GM18526 (cell line): ENCODE results near the gene PLA2G4F.

Experiments
- POLR2A ChIP-seq: IDR thresholded peaks from 3 replicates; pipeline ENCODE4 v1.6.1; 2011; ENCODE audit not compliant: insufficient read length; ENCODE audit errors: extremely low read depth

The PLA2G4F gene

DNA sequence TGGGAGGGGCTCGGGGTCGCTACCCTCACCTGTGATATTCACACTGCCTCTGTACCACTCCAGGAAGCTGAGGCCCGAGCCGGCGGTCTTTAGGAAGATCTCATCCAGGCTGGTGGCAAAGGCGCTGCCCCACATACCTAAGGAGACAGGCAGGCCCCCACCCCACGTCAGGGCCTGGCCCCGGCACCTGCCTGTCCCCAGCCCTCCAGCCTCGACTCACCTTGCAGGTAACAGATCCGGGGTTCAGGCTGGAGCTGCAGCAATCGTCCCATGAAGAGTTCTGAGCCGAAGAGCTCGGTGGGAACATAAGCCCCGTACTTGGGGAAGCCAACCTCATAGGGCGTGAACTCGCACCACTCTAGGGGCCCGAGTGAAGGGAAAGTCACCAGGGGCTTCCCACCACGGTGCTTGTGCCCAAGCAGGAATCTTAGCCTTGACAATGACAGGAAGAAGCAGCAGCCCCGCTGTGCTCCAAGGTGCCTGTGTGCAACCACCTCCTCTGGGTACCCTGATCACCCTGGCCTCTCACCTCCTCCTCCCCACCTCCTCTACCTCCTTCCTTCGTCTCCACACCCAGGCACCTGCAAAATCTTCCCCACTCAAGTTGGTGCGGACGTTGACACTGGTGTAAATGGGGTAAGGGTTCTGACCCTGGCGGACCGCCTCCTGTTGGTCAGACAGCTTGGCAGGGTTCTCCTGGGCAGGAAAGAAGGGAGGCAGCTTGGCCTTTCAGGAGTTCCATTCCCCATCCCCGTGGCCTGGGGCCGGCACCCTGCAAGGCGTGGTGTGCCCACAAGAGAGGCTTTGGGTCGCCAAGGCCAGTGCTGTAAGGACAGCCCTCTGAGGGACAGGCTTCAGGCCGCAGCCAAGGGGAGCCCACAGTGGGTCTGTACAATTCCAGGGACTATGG lies 10.6 kb downstream of the PLA2G4F start:
- no peak for TF ChIP-seq POLR2A

DNA sequence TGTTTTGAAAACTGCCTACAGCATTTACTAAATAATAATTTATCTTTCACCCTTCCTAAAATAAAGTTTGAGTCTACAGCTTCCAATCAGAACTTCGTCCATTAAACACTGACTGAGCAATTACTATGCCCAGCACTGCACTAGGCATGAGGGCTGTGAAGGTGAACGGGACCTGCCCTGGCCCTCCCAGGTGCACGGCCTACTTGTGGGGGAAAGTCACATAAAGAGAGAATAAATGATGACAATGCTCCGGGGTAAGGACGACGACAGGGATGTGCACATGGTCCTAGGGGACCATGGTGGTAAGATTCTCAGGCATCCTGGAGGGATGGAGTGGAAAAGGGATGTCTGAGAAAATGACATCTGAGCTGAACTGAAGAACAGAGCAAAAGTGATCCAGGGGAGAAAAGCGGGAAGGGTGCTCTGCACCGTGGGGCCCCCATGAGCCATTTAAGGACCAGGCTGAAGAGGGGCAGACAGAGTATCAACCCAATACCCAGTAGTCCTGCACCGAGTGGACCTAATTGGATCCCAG lies 11.5 kb downstream of the PLA2G4F start:
- no peak for TF ChIP-seq POLR2A

DNA sequence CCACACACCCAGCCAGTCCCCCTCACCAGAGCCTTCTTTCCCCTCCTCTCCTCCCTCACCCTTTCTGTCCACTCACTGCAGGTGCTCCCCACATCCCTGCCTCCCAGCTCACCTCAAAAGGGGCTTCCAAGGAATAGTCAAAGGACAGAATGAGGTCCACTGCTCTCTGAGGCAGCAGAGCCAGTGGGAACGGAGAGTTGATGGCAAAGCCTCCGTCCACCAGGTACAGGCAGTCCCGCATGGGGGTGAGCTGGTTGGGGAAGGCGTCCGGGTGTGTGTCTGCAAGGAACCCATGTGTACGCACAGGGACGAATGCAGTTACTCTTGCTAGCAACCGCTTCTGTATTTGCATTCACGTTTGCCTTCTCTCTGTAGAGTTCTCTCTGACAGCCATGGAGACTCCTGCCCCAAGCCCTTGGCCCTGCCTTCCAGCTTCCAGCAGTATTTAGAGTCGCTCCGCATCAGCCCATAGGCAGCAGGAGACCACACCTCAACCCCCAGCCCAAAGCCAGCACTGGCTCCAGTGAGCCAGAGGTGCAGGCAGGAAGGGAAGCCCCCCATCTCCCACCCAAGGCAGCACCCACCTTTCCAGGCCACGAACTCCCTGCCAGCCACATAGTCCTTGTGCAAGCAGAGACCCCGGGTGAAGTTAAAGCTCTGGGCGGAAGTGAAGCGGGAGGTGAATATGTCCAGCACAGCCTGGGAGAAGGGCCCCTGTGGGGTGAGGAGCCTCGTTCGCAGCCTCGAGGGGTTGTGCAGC lies 12.4 kb downstream of the PLA2G4F start:
- no peak for TF ChIP-seq POLR2A

DNA sequence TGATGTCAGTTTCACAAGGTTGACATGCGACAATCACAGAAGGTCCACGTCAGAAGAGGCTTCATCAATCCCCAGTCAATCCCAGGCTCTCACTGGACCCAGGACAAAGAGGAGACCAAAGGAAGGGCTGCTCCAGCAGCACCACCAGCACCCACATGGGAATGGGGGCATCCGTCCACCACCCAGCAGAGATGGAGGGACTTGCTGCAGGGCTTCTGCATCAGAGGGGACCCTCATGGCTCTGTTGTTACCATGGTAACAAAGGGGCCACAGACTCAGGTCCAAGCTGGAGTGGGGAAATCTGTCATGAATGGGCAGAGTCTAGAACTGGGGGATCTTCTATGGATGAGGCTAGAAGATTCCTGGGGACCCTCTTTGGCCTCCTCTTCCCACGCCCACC lies 13.1 kb downstream of the PLA2G4F start:
- no peak for TF ChIP-seq POLR2A

DNA sequence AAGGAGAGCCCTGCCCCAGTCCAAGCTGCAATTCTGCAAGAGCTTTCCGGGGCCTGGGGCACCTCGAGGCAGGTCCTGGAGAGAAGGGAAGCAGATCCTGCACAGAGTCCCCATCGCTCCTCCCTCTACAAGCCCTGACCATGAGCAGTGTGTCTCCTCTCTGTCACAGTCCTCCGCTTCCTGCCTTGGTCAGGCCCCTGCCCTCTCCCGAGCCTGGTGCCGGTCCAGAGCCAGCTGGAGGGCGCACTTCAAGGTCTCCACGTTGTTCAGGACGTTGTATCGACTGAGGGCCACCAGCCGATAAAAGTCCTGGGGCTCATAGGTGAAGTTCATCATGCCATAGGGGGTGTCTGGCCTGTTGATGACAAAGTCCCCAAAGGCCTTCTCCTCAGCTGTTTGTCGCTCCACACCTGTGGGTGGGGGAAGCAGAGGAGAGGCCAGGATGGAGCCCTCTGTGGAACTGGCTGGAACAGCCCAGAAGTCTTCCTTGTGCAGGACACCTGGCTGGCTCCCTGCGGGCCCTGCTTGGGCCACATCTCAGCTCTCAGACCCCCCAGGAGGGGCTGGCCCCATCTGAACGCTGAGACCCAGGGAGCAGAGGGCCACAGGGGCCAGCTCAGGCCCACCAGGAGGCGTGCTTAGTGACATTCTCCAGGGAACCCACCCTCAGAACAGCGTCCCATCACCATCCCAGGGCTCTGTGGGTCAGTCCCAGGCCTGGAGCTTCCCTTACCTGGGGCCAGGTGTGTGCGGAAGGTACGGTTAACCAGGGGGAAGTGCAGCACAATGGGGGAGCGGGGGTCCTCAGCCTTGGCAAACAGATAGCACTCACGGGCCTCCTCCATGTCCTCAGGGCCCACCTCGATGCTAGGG lies 14.4 kb downstream of the PLA2G4F start:
- TF ChIP-seq POLR2A: no peak

DNA sequence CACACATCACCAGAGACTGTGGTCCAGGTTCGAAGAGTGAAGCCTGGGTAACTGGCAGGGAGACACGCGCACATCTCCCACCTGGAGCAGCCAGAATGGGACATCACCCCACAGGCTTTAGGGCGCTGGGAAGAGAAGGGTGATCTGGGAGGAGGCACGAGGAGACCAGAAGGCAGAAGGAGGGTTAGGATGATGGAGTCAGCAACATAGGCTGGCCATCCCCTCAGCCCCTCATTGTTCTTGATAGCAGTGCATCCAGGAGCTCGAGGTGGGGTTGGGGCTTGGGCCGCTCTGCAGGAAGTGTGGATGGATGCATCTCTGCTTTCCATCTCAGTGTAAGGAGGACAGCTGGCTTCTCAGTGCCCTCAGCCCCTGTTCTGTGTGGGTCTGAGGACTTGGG lies 15.2 kb downstream of the PLA2G4F start:
- TF ChIP-seq POLR2A: no peak

DNA sequence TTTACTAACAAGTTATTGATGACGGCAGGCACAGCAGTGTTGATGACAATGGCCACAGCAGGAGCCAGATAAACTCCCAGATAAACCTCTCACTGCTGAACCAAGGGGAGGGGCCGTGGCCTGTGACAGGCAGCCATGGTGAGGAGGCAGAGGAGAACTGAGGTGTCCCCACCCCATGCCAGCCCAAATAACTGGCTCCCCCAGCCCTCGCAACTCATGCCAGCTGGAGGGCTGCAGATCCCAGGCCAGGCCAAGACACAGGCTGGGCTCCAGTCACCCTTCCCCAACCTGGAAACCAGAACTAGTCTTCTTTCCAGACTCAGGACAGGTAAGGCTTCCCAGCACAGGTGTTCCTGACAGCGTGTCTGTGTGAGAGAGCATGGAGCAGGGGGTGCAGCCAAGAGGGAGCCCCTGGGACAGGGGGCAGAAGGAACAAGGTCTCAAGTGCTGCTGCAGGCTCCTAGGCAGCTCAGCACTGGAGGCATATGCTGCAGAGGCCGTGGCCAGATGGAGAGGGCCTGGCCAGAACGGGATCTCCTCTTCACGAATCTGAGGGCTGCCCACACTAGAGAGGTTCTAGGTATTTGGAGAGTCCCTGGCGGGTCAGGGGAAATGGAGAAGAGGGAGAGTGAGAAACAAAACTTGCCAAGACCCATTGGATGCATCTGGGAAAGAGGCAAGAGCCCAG lies 15.9 kb downstream of the PLA2G4F start:
- TF ChIP-seq POLR2A: no peak

DNA sequence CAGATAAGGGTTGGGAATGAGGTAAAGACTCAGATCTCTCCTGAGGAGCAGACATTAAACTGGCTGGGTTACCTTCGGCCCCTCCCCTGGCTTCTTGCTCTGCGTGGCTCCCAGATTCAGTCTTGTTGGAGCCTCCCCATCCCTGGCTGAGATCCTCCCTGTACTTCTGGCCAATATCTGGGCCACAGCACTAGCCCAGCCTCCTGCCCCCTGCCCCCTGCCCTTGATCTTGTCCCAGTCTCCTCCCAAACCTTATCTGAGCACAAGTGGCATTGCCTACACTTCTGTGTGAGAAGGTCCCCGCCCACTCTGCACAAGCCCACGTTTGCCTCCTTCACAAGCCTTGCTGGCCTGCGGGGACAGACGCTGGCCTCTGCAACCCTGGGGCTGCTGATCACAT lies 16.8 kb downstream of the PLA2G4F start:
- TF ChIP-seq POLR2A: no peak

DNA sequence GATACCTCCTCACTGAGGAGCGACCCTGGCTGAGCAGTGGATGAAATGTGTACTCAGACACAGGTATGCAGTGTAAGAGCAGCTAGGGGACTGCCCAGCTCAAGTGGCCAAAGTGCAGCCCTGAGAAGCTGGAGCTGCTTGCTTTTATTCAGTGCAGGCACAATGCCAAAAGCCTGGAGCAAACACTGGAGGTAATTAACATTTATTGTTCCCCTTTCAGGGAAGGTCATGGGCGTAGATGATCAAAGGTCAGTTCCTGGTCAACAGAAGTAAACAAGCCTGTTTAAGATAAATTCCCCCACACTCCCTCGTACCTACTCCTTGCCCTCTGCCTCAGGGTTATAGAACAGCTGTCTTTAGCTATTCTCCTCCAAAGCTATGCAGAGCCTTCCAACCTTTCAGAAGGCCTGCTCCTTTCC lies 17.5 kb downstream of the PLA2G4F start:
- no peak for TF ChIP-seq POLR2A

DNA sequence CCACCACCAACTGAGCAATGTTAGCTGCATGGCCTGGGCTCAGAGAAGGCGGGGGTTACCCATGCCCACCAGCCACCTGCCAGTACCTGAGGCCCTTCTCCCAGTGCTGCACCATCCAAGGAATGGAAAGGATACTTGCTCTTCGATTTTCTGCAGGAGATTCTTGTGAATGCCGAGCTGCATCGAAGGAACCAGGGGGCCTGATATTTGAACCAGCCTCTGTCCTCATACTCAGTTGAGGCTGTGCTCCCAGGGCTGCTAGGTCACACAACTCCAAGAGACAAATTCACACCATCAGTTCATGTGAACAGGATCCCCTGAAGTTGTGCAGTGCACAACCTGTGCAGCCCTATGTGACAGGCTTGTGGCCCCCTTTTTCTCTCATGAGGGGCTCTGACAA lies 18.0 kb downstream of the PLA2G4F start:
- no peak for TF ChIP-seq POLR2A

DNA sequence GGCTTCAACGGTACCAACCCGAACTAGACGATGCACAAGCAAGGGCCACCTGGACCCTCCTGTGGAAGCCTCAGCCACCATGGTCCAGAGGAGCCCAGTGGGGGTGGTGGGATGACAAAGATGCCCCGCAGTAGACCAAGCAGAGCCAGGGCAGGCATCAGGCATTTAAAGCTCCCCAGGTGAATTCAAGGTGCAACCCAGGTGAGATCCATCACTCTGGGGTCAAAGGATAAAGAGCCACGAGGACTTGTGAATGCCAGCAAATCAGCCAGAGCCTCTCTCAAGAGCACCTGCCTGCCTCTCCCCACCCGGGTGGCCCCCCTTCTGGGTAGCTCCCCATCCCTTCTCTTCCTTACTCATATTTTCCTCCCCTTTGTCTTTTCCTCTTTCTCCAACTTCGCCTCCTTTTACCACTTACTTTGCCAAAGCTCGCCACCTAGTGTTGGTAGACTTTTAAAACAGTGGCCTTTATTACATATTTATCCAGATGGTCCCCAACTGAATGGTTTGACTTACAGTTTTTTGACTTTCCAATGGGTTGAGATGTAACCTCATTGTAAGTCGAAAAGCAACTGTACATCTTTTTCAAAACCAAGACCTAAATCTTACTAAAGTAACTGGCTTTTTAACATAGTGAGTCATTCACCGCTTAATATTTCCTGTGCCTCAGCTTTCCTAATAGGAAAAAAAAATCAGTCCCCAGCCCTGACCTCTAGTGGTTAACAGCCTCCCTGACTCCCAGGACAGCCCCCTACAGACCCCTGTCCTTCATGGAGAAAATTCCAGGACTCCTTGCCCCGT lies 18.8 kb downstream of the PLA2G4F start:
- TF ChIP-seq POLR2A: no peak

DNA sequence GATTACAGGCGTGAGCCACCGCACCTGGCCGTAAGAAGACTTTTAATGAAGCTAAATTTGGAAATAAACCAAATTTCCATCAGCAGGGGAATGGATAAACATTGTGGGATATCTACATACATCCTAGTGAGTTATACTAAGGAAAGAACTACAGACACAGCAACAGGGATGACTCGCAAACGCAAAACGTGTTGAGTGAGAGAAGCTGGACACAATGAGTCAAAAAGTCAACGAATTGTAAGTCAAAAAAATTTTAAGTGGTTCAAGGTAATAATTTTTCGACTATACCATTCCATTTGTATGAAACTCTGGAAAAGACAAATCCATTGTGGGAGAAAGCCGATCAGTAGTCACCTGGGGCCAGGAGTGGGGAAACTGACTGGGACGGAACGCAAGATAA lies 19.9 kb downstream of the PLA2G4F start:
- no peak for TF ChIP-seq POLR2A

DNA sequence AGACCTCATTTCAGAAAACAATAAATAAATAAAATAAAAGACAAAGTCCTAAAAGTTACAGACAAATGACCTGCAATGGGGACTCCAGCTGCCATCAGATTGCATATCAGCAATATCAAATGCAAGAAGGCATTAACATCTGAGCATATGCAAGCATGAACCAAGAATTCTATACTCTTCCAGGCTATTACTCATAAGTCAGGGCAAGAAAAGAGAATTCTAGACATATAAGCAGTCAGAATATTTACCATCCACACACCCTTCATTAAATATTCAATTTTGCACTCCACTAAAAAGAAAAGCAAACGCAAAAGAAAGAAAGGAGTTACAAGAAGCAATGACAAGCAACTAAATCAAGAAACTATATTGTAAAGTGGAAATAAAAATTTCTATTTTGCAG lies 21.1 kb downstream of the PLA2G4F start:
- no peak for TF ChIP-seq POLR2A
